Stomach (tissue), 4 donors: ENCODE measurements around the gene NPR2.

ENCODE experiments used
- EP300 ChIP-seq: sonication (generic); formaldehyde crosslinking; IDR thresholded peaks from one replicate; pipeline ENCODE4 v1.6.1; 2017; ENCODE audit warnings: antibody characterized with exemption
- POLR2A ChIP-seq, 4 donors: fragments of 450-650 bp; IDR thresholded peaks; one replicate each; pipeline ENCODE4 v1.6.1; 2016; ENCODE audit warnings: antibody characterized with exemption in 4 of 4, control low read depth in 2 of 4, mild to moderate bottlenecking in 1 of 4, moderate library complexity in 1 of 4
- TF ChIP-seq, protein P1 (sequence below), 7 experiments: fragments of 450-650 bp in 4 of 7; fragments of 200-600 bp in 3 of 7; sonication (generic) in 3 of 7; IDR thresholded peaks; one replicate each; pipeline ENCODE4 v1.5.1; 2016 to 2019; ENCODE audit warnings: antibody characterized with exemption in 7 of 7, control low read depth in 2 of 7, mild to moderate bottlenecking in 1 of 7

DNA sequence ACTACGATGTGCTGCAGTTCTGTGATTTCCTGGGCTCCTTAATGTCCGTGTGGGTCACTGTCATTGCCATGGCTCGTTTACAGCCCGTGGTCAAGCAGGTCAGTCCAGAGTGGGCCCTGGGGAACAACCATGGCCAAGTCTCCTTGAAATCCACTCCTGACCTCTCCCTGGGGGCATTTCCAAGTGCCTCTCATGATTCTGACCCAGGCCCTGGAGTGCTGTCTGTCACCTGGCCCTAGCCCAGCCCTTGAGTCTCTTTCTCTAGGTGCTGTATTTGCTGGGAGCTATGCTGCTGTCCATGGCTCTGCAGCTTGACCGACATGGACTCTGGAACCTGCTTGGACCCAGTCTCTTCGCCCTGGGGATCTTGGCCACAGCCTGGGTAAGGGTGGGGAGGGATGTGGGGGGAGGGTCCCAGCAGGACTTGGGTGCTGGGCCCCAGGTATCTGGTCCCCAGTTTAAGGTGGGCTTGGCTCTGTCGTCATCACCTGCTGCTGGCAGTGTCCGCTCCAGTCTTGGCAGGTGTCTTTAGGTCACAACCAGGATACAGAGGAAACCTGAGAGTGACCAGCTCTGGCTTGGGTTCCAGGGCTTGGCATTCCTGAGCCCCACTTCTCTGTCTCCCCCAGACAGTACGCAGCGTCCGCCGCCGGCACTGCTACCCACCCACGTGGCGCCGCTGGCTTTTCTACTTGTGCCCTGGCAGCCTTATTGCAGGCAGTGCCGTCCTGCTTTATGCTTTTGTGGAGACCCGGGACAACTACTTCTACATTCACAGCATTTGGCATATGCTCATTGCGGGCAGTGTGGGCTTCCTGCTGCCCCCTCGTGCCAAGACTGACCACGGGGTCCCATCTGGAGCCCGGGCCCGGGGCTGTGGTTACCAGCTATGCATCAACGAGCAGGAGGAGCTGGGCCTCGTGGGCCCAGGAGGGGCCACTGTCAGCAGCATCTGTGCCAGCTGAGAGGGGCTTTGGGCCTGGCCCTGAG lies 61.8 kb downstream of the NPR2 start:
- TF ChIP-seq, protein P1, sequence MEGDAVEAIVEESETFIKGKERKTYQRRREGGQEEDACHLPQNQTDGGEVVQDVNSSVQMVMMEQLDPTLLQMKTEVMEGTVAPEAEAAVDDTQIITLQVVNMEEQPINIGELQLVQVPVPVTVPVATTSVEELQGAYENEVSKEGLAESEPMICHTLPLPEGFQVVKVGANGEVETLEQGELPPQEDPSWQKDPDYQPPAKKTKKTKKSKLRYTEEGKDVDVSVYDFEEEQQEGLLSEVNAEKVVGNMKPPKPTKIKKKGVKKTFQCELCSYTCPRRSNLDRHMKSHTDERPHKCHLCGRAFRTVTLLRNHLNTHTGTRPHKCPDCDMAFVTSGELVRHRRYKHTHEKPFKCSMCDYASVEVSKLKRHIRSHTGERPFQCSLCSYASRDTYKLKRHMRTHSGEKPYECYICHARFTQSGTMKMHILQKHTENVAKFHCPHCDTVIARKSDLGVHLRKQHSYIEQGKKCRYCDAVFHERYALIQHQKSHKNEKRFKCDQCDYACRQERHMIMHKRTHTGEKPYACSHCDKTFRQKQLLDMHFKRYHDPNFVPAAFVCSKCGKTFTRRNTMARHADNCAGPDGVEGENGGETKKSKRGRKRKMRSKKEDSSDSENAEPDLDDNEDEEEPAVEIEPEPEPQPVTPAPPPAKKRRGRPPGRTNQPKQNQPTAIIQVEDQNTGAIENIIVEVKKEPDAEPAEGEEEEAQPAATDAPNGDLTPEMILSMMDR (IDR thresholded peaks at IDR 0.05): no peak
- TF ChIP-seq EP300 (no peak), POLR2A (IDR thresholded peaks at IDR 0.05) (no peak)
